Eye (tissue), 1 donor: ENCODE measurements around the gene ATM.
"Not testable (repeated sequence)": the region's sequence is repeated elsewhere in the genome, so short reads cannot be mapped to it uniquely, and the experiment has no call there.

ENCODE experiments used
- DNase-seq: peaks from one replicate; pipeline ENCODE4 v3.0.0-alpha.2; 2015

ATM gene

GRCh38 chr11:108221371-108221770 lies 1.5 kb upstream of the ATM start:
- DNase-seq = no peak

- DNase-seq = no peak
Measured at GRCh38 chr11:108221911-108222573, 825 bp upstream of the ATM start.

- no peak for DNase-seq
Measured at GRCh38 chr11:108223348-108224149, 682 bp downstream of the ATM start.

GRCh38 chr11:108224366-108224765 lies 1.5 kb downstream of the ATM start:
- DNase-seq = no peak

GRCh38 chr11:108224911-108225786 lies 2.3 kb downstream of the ATM start:
- DNase-seq = no peak

GRCh38 chr11:108226036-108226435 lies 3.2 kb downstream of the ATM start:
- no peak for DNase-seq

- no peak for DNase-seq
Measured at GRCh38 chr11:108228251-108228650, 5.4 kb downstream of the ATM start.

- DNase-seq = no peak
Measured at GRCh38 chr11:108233277-108233945, 10.5 kb downstream of the ATM start.

- DNase-seq = no peak
Measured at GRCh38 chr11:108235192-108235591, 12.3 kb downstream of the ATM start.

GRCh38 chr11:108235633-108236032 lies 12.8 kb downstream of the ATM start:
- no peak for DNase-seq

GRCh38 chr11:108237058-108237481 lies 14.2 kb downstream of the ATM start:
- no peak for DNase-seq

- DNase-seq = no peak
Measured at GRCh38 chr11:108239076-108239475, 16.2 kb downstream of the ATM start.

- no peak for DNase-seq
Measured at GRCh38 chr11:108241330-108242037, 18.6 kb downstream of the ATM start.

- DNase-seq = no peak
Measured at GRCh38 chr11:108242422-108242821, 19.6 kb downstream of the ATM start.

GRCh38 chr11:108246308-108246707 lies 23.4 kb downstream of the ATM start:
- DNase-seq = no peak

GRCh38 chr11:108246885-108247284 lies 24.0 kb downstream of the ATM start:
- DNase-seq = no peak

- no peak for DNase-seq
Measured at GRCh38 chr11:108253176-108253575, 30.3 kb downstream of the ATM start.

GRCh38 chr11:108269583-108269982 lies 46.7 kb downstream of the ATM start:
- no peak for DNase-seq

GRCh38 chr11:108276985-108277616 lies 54.2 kb downstream of the ATM start:
- DNase-seq = not testable (repeated sequence)

GRCh38 chr11:108278546-108278945 lies 55.7 kb downstream of the ATM start:
- DNase-seq = peak; percentile 3

GRCh38 chr11:108278954-108279353 lies 56.1 kb downstream of the ATM start:
- peak; percentile 1 for DNase-seq

- no peak for DNase-seq
Measured at GRCh38 chr11:108286370-108286769, 63.5 kb downstream of the ATM start.
